Tibial nerve (tissue), 4 donors: Measurements from ENCODE around the gene SPINT2.

Source experiments
- EP300 ChIP-seq, 2 donors: sonication (generic); formaldehyde crosslinking; IDR thresholded peaks; one replicate each; pipeline ENCODE4 v1.6.1; 2017; ENCODE audit warnings: antibody characterized with exemption in 2 of 2, mild to moderate bottlenecking in 1 of 2
- POLR2A ChIP-seq, 2 donors: fragments of 450-650 bp; IDR thresholded peaks; one replicate each; pipeline ENCODE4 v1.6.1; 2017; ENCODE audit warnings: antibody characterized with exemption in 2 of 2, mild to moderate bottlenecking in 2 of 2, moderate library complexity in 2 of 2
- TF ChIP-seq, protein P1 (sequence below), 5 experiments: fragments of 200-600 bp in 3 of 5; fragments of 450-650 bp in 2 of 5; sonication (generic) in 3 of 5; IDR thresholded peaks; one replicate each; pipeline ENCODE4 v1.5.1; 2016 to 2019; ENCODE audit warnings: antibody characterized with exemption in 5 of 5, mild to moderate bottlenecking in 3 of 5, moderate library complexity in 2 of 5

DNA sequence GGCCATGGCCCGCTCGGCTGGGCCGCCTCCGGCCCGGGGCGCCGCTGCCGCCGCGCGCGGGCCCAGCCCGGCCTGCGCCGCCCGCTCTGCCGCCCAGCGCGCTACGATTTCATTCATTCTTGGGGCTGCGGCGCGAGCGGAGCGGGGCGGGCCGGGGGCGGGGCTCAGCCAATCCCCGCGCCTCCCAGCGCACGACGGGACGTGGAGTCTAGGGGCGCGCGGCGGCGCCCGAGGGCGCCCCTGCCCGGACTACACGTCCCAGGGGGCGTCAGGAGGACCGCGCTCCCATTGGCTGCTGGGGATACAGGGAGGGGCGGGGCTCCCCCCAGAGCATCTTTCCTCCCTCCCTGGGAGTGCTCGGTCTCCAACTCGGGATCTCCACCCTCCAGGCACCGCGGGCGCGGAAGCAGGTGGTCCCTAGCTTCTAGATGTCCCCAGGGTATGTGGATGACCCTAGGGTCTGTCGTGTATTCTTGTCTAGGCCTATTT, 34.7 kb upstream of the SPINT2 start:
- no peak for TF ChIP-seq POLR2A (IDR thresholded peaks at IDR 0.05)
- TF ChIP-seq, protein P1, sequence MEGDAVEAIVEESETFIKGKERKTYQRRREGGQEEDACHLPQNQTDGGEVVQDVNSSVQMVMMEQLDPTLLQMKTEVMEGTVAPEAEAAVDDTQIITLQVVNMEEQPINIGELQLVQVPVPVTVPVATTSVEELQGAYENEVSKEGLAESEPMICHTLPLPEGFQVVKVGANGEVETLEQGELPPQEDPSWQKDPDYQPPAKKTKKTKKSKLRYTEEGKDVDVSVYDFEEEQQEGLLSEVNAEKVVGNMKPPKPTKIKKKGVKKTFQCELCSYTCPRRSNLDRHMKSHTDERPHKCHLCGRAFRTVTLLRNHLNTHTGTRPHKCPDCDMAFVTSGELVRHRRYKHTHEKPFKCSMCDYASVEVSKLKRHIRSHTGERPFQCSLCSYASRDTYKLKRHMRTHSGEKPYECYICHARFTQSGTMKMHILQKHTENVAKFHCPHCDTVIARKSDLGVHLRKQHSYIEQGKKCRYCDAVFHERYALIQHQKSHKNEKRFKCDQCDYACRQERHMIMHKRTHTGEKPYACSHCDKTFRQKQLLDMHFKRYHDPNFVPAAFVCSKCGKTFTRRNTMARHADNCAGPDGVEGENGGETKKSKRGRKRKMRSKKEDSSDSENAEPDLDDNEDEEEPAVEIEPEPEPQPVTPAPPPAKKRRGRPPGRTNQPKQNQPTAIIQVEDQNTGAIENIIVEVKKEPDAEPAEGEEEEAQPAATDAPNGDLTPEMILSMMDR (IDR thresholded peaks at IDR 0.05): no peak
- no peak for TF ChIP-seq EP300 (IDR thresholded peaks at IDR 0.05)
